HCT116 (cell line): ENCODE results near the gene ARHGEF17.

ENCODE experiments used
- CTCF ChIP-seq, 3 experiments: fragments of 200-600 bp in 1 of 3; sonication (generic) in 1 of 3; IDR thresholded peaks in 2 of 3; conservative IDR thresholded peaks in 1 of 3; 2 replicates each; pipeline ENCODE4 v1.5.1; 2012 to 2017; ENCODE audit warnings: low read depth in 2 of 3, low read length in 2 of 3, antibody characterized with exemption in 1 of 3, borderline replicate concordance in 1 of 3, control low read depth in 1 of 3, mild to moderate bottlenecking in 1 of 3, mixed read lengths in 1 of 3, mixed run types in 1 of 3, moderate library complexity in 1 of 3; ENCODE audit not compliant: insufficient read depth in 1 of 3
- EZH2phosphoT487 ChIP-seq: fragments of 200-600 bp; IDR thresholded peaks from 2 replicates; pipeline ENCODE4 v1.6.1; 2018; ENCODE audit warnings: antibody characterized with exemption, borderline replicate concordance
- JUND ChIP-seq: IDR thresholded peaks from 2 replicates; pipeline ENCODE4 v1.6.1; 2012
- POLR2A ChIP-seq: IDR thresholded peaks from 2 replicates; pipeline ENCODE4 v1.7.0; 2011; ENCODE audit warnings: borderline replicate concordance; ENCODE audit not compliant: insufficient read depth, insufficient read length; ENCODE audit errors: extremely low read depth
- RAD21 ChIP-seq: IDR thresholded peaks from 2 replicates; pipeline ENCODE4 v1.6.1; 2012; ENCODE audit warnings: low read depth, mild to moderate bottlenecking

GRCh38 chr11:73384872-73385689 lies 77.0 kb downstream of the ARHGEF17 start:
- no peak for TF ChIP-seq CTCF (IDR thresholded peaks at IDR 0.05 in 2 of 3, conservative IDR thresholded peaks at IDR 0.05 in 1 of 3; ENCODE audit: borderline replicate concordance in 1 of 3, insufficient read depth in 1 of 3, low read depth in 2 of 3, low read length in 2 of 3)
- TF ChIP-seq EZH2phosphoT487, result no peak
- no peak for TF ChIP-seq JUND
- TF ChIP-seq POLR2A, result no peak
- TF ChIP-seq RAD21, result no peak
